Measurements from ENCODE around the gene GPR142.
"Not testable (repeated sequence)": the region's sequence is repeated elsewhere in the genome, so short reads cannot be mapped to it uniquely, and the experiment has no call there.

GPR142 gene

GRCh38 chr17:74394275-74394950 lies 27.1 kb downstream of the GPR142 start:
- DNase-seq, result no peak

GRCh38 chr17:74394977-74395376 lies 27.7 kb downstream of the GPR142 start:
- no peak for DNase-seq

- no peak for DNase-seq
Measured at GRCh38 chr17:74396567-74396966, 29.3 kb downstream of the GPR142 start.

GRCh38 chr17:74402048-74402447 lies 34.7 kb downstream of the GPR142 start:
- DNase-seq, result no peak

GRCh38 chr17:74403512-74404137 lies 36.3 kb downstream of the GPR142 start:
- DNase-seq, result no peak

GRCh38 chr17:74404218-74404617 lies 36.9 kb downstream of the GPR142 start:
- no peak for DNase-seq

- no peak for DNase-seq
Measured at GRCh38 chr17:74404789-74405188, 37.5 kb downstream of the GPR142 start.

- not testable (repeated sequence) for DNase-seq
Measured at GRCh38 chr17:74405311-74405710, 38.0 kb downstream of the GPR142 start.

GRCh38 chr17:74407384-74407783 lies 40.1 kb downstream of the GPR142 start:
- no peak for DNase-seq

GRCh38 chr17:74408262-74408661 lies 41.0 kb downstream of the GPR142 start:
- no peak for DNase-seq

GRCh38 chr17:74408815-74409214 lies 41.5 kb downstream of the GPR142 start:
- no peak for DNase-seq

- no peak for DNase-seq
Measured at GRCh38 chr17:74410001-74410443, 42.7 kb downstream of the GPR142 start.

GRCh38 chr17:74412581-74412980 lies 45.3 kb downstream of the GPR142 start:
- no peak for DNase-seq

GRCh38 chr17:74413491-74413890 lies 46.2 kb downstream of the GPR142 start:
- no peak for DNase-seq

GRCh38 chr17:74414510-74414909 lies 47.2 kb downstream of the GPR142 start:
- no peak for DNase-seq

GRCh38 chr17:74415608-74416396 lies 48.5 kb downstream of the GPR142 start:
- no peak for DNase-seq

GRCh38 chr17:74417178-74418045 lies 50.1 kb downstream of the GPR142 start:
- peak; percentile 59 for DNase-seq

GRCh38 chr17:74419928-74420411 lies 52.7 kb downstream of the GPR142 start:
- no peak for DNase-seq
